Measurements from ENCODE around the gene MEG3.
A peak's percentile ranks its signal among the peaks of the same experiment; 100 is the strongest.

The MEG3 gene

DNA sequence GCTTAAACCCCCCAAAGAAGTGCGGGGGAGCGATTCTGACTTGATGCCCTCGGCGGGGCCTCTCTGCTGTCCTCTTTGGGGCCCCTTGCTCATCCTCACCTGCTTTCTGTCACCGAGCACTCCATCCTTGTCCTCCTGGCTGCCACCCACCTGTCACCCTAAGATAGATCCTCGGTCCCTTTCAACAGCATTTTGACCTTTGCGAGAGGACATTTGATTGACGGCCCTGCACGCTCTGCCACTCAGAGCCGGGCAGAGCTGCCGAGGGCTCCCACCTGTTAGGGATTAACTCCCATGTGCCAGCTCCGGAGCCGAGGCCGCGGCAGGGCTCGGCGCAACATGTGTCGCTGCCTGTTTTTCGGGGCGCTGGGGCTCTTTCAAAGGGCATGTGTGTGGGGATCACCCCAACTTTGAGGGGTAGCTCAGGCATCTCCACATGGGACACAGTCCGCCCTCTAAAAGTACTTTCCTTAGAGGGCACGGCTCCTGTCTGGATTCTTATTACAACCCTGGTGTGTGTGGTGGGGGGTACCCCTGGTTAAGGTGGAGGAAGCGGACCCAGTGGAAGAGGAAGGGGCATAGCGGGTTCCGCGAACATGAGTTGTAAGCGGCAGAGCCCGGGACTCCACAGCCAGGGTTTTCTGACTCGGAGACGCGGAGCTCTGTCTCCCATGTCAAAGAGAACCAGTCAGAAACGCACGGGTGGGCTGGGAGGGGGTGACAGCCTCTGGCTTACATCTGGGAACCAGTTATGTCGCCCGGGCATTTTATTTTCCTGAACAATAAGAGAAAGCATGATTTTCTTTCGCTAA is 811 bp upstream of the MEG3 start:
- no peak for DNase-seq (ENCODE audit: low read depth)
- H3K4me3 ChIP-seq (replicated peaks; ENCODE audit: low read depth, low read length): peak overlapping the region; percentile 82
- no peak for TF ChIP-seq CTCF (IDR thresholded peaks at IDR 0.05; ENCODE audit: low read length, missing control alignments)

- TF ChIP-seq CTCF (IDR thresholded peaks at IDR 0.05; ENCODE audit: low read length, missing control alignments): no peak
- peak overlapping the region; percentile 82 for H3K4me3 ChIP-seq (replicated peaks; ENCODE audit: low read depth, low read length)
- no peak for DNase-seq (ENCODE audit: low read depth)
These were observed 628 bp downstream of the MEG3 start for GRCh38 chr14:100826391-100827100.

DNA sequence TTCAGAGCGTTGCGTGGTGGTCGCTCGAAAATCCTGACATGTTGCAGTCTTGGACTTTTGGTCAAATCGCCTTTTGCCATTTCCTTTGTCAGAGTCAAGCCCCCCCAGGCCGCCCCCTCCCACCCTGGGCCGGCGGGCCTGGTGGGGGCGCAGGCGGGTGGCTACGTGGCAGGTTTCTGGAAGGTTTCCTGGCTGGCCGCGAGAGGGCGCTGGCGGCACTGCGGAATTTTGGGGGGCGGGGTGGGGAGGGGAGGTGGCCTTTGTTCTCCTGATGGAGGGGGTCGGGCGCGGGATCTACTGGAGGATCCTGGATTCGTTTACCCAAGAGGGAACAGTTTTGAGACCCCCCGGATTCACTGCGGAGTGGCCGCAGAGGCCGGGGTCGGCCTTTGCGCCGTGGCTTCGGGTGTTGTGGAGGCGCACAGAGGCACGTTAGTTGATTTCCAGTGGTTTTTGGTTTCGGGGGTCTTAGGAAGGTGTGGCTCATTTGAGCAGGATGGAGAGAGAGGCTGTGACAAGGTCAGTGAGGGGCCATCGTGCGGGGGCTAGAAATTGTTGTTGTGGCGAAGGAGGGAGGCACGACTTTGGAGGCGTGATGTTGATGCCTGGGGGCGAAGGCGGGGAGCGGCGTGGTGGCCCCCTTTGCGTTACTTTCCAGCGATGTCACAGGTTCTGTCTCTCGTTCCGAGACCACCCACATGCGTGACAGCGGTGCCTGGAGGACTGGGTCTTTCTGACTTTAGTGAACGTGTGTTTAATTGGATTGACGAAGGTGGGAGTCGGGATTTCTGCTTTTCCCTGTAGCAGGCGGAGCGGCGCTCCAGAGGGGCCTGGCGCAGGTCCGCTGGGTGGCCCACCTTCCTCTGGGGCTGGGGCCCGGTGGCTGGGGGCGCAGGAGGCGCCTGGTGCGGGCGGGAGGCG is 1.4 kb downstream of the MEG3 start:
- DNase-seq (ENCODE audit: low read depth): peak; percentile 25
- H3K4me3 ChIP-seq (replicated peaks; ENCODE audit: low read depth, low read length): peak overlapping the region; percentile 82
- TF ChIP-seq CTCF (IDR thresholded peaks at IDR 0.05; ENCODE audit: low read length, missing control alignments): peak; percentile 31

- TF ChIP-seq CTCF (IDR thresholded peaks at IDR 0.05; ENCODE audit: low read length, missing control alignments): peak; percentile 44
- DNase-seq (ENCODE audit: low read depth): peak; percentile 81
- peak overlapping the region; percentile 82 for H3K4me3 ChIP-seq (replicated peaks; ENCODE audit: low read depth, low read length)
These were observed 2.3 kb downstream of the MEG3 start for GRCh38 chr14:100828031-100828769.

DNA sequence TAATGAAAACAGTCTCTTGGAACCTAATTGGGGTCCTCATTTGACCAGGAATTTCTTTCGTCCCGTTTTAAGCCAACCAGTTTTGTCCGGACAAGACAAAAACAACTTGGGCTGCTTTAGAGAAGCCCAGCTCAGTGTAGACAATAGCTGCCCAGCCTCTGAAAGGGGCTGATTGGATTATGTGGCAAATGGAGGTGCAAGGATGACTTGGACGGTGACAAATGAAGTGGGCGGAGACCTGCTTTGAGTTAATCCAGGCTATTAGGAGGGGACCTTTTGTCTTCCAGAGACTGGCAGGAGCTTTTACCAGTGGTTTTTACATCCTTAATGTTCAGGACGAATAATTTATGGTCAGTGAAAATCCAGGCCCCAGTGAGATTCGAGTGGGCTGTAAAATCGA is 4.8 kb downstream of the MEG3 start:
- no peak for DNase-seq (ENCODE audit: low read depth)
- no peak for TF ChIP-seq CTCF (IDR thresholded peaks at IDR 0.05; ENCODE audit: low read length, missing control alignments)
- H3K4me3 ChIP-seq (replicated peaks; ENCODE audit: low read depth, low read length): no peak overlapping the region

DNA sequence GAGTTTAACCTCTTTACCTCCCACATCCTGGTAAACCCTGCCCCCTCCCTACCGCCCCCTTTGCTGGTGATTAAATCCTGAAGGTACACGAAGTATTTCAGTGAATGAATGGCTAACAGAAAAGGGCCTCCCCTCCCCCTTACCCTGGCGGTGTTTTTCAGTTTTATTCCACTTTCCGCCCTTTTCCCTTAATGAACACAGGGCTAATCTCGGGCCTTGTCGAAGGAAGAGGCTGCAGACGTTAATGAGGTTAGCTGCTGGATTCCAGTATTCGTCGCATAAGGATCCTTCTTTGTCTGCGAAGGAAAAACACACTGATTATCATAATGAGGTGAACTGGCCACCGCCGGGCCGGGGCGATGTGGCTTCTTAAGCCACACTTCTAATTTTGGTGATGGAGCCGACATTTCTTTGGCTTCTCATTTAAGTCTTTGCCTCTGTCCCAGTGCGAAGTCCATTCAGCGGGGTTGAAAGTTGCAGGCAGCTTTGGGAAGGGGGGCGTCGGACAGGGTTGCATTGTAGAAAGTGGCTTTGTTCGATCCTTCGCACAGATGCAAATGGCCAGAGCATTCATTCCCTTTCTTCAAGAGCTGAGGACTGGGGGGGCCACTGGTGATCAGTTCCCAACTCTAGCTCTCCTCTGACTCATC is 6.5 kb downstream of the MEG3 start:
- no peak overlapping the region for H3K4me3 ChIP-seq (replicated peaks; ENCODE audit: low read depth, low read length)
- TF ChIP-seq CTCF (IDR thresholded peaks at IDR 0.05; ENCODE audit: low read length, missing control alignments): no peak
- no peak for DNase-seq (ENCODE audit: low read depth)
